Measurements from ENCODE around the gene U2SURP.

Gene U2SURP

GRCh38 chr3:142953443-142953842 lies 47.9 kb upstream of the U2SURP start:
- Histone ChIP-seq H3K4me3 (replicated peaks; ENCODE audit: insufficient read depth, low read length) (no peak overlapping the region), H3K27ac (replicated peaks) (no peak overlapping the region), H3K27me3 (ENCODE audit: insufficient read depth, poor library complexity, severe bottlenecking) (peaks cover 24% of the 10 kb centered on the region)
- DNase-seq (ENCODE audit: low read depth in 1 of 2, low spot score in 1 of 2), result no peak
- TF ChIP-seq POLR2AphosphoS5 (IDR thresholded peaks at IDR 0.05; ENCODE audit: low read depth) (no peak), GABPA (IDR thresholded peaks at IDR 0.05; ENCODE audit: low read depth) (no peak), SPI1 (IDR thresholded peaks at IDR 0.05; ENCODE audit: borderline replicate concordance, low read depth) (no peak), REST (IDR thresholded peaks at IDR 0.05; ENCODE audit: insufficient replicate concordance, low read depth) (no peak), CTCF (IDR thresholded peaks at IDR 0.05; ENCODE audit: insufficient read depth, low read length) (no peak)

DNA sequence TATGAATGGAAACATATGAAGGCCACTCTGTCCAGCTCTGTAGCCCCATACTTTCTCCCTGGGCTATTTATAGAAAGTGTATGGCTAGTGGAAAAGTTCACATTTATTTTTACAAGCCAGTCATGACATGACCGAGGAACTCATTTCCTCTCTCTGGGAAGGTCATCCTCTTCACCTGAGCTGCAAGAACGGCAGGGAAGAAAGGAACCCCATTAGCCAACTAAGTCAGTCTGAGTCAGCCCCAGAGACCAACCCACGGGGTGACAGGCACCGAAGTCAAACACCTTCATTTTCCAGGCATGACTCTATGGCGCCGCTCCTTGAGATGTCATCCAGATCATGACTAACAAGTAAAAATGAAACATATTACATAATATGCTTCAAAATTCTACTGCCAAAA lies 42.7 kb upstream of the U2SURP start:
- TF ChIP-seq GABPA (IDR thresholded peaks at IDR 0.05; ENCODE audit: low read depth), result no peak
- no peak for TF ChIP-seq CTCF (IDR thresholded peaks at IDR 0.05; ENCODE audit: insufficient read depth, low read length)
- TF ChIP-seq SPI1 (IDR thresholded peaks at IDR 0.05; ENCODE audit: borderline replicate concordance, low read depth), result no peak
- TF ChIP-seq REST (IDR thresholded peaks at IDR 0.05; ENCODE audit: insufficient replicate concordance, low read depth), result no peak
- TF ChIP-seq POLR2AphosphoS5 (IDR thresholded peaks at IDR 0.05; ENCODE audit: low read depth), result no peak
- no peak overlapping the region for H3K27ac ChIP-seq (replicated peaks)
- no peak for DNase-seq (ENCODE audit: low read depth in 1 of 2, low spot score in 1 of 2)

GRCh38 chr3:142960322-142960850 lies 41.0 kb upstream of the U2SURP start:
- DNase-seq (ENCODE audit: low read depth in 1 of 2, low spot score in 1 of 2), result no peak
- Histone ChIP-seq H3K27ac (replicated peaks) (no peak overlapping the region), H3K4me3 (replicated peaks; ENCODE audit: insufficient read depth, low read length) (no peak overlapping the region), H3K27me3 (ENCODE audit: insufficient read depth, poor library complexity, severe bottlenecking) (peaks cover 63% of the 10 kb centered on the region)
- TF ChIP-seq GABPA (IDR thresholded peaks at IDR 0.05; ENCODE audit: low read depth) (no peak), REST (IDR thresholded peaks at IDR 0.05; ENCODE audit: insufficient replicate concordance, low read depth) (no peak), CTCF (IDR thresholded peaks at IDR 0.05; ENCODE audit: insufficient read depth, low read length) (no peak), POLR2AphosphoS5 (IDR thresholded peaks at IDR 0.05; ENCODE audit: low read depth) (no peak), SPI1 (IDR thresholded peaks at IDR 0.05; ENCODE audit: borderline replicate concordance, low read depth) (no peak)

More for the DNA sequence above, 42.7 kb upstream of the U2SURP start:
- peaks cover 49% of the 10 kb centered on the region for H3K27me3 ChIP-seq (ENCODE audit: insufficient read depth, poor library complexity, severe bottlenecking)
- no peak overlapping the region for H3K4me3 ChIP-seq (replicated peaks; ENCODE audit: insufficient read depth, low read length)
